Bronchial smooth muscle cell (primary cell): ENCODE results near the gene CLUH. TPM values are rescaled to one million over a fixed set of nuclear protein-coding genes. Genes with fewer than 3 reads are reported as not detected.

Source experiments
- total RNA-seq: library from RNA; depleted of rRNA; stranded (reverse); fragments of >200 nt; gene quantifications from 2 replicates; pipeline ENCODE4 v1.2.1, GENCODE V29; 2014

CLUH gene
- 24.8 and 26.2 TPM in 2 replicates for total RNA-seq

GRCh38 chr17:2711608-2712299 is at the start of gene CLUH:
TSS of gene CLUH (minus strand) at chr17:2711764. CDS start at chr17:2711661, 103 bp downstream.

GRCh38 chr17:2749058-2749783 is 37.7 kb upstream of the CLUH start, which contains the start of gene CCDC92B:
TSS of gene CCDC92B (minus strand) at chr17:2749652. CDS start at chr17:2735145, 14,507 bp downstream.

Other genes starting within 250 kb of the CLUH start
- 8.6 and 10.4 TPM in 2 replicates for gene METTL16, start 199.9 kb downstream of the CLUH start, total RNA-seq
- 90.5 and 129 TPM in 2 replicates for gene PAFAH1B1, start 118.1 kb downstream of the CLUH start, total RNA-seq
- gene CCDC92B, start 37.9 kb upstream of the CLUH start, total RNA-seq, result under 0.01 TPM in 1 of 2 replicates, not detected in the other
- gene RAP1GAP2, start 84.7 kb upstream of the CLUH start, total RNA-seq, result under 0.01 and 3.5 TPM in 2 replicates